ENCODE results near the gene USP32. TPM values are rescaled to one million over a fixed set of nuclear protein-coding genes. Genes with fewer than 3 reads are reported as not detected.

USP32 gene
- total and polyA plus RNA-seq, 2 of the 8 experiments (the other 6 are each of a cell fraction or from before 2014, with no cell fraction given), result 29.6 to 112 TPM

DNA sequence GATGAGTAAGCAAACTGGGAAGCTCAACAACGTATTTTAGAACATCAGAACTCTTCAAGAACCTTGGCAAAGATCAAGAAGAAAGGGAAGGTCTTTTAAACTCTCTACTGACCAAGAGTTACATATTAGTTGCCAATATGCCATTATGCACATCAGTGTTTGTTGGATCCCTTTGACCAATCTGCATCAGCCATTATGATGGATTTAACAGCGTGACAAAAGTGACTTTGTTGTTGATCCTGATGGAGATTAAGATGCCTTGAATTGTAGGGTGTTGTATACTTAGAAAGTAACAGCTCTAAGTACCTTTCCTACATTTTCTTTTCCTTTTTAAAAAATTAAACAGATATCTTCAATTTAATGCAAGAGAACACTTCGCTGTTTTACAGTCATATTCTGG, 133.6 kb downstream of the USP32 start:
- no peak overlapping the region for H3K18ac ChIP-seq (ENCODE audit: extremely low read depth, low read length)
- no peaks in the 10 kb centered on the region for H3K9me3 ChIP-seq (ENCODE audit: insufficient read depth in 2 of 2, low read depth in 1 of 2, low read length in 1 of 2)
- H2BK12ac ChIP-seq (ENCODE audit: low read depth, low read length), result no peak overlapping the region
- no peak overlapping the region for H3K4ac ChIP-seq (replicated peaks; ENCODE audit: insufficient read length, low read depth, low read length)
- H2AK5ac ChIP-seq (ENCODE audit: low read depth, low read length), result no peak overlapping the region
- H4K8ac ChIP-seq (ENCODE audit: extremely low read depth, insufficient read depth, low read length), result no peak overlapping the region
- no peak for TF ChIP-seq RFX5 (IDR thresholded peaks at IDR 0.05; ENCODE audit: borderline replicate concordance, low read depth, low read length)
- TF ChIP-seq, protein P1, sequence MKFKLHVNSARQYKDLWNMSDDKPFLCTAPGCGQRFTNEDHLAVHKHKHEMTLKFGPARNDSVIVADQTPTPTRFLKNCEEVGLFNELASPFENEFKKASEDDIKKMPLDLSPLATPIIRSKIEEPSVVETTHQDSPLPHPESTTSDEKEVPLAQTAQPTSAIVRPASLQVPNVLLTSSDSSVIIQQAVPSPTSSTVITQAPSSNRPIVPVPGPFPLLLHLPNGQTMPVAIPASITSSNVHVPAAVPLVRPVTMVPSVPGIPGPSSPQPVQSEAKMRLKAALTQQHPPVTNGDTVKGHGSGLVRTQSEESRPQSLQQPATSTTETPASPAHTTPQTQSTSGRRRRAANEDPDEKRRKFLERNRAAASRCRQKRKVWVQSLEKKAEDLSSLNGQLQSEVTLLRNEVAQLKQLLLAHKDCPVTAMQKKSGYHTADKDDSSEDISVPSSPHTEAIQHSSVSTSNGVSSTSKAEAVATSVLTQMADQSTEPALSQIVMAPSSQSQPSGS (IDR thresholded peaks at IDR 0.05; ENCODE audit: low read length), result no peak
- no peak for TF ChIP-seq SP1 (IDR thresholded peaks at IDR 0.05; ENCODE audit: low read depth, low read length)
- H2AFZ ChIP-seq (ENCODE audit: low read length), result no peak overlapping the region
- no peak overlapping the region for H3K23ac ChIP-seq (ENCODE audit: insufficient read length)
- H3K14ac ChIP-seq (ENCODE audit: insufficient read length), result no peak overlapping the region
- POLR2A ChIA-PET (ENCODE audit: partially characterized antibody), result no interaction called here
- CTCF ChIA-PET (ENCODE audit: partially characterized antibody), result interaction anchor here (0.8 kb wide), 1 partner anchor 117 kb away, joined by 4 read pairs; no protein-coding TSS in a partner anchor
- no peak overlapping the region for H2BK20ac ChIP-seq (ENCODE audit: low read length)
- H2BK120ac ChIP-seq (replicated peaks; ENCODE audit: low read depth, low read length), result no peak overlapping the region
- H4K5ac ChIP-seq (ENCODE audit: insufficient read length, low read depth, low read length), result no peak overlapping the region
- H3K9ac ChIP-seq (replicated peaks in 1 of 4; ENCODE audit: extremely low read depth in 1 of 4, low read depth in 3 of 4, low read length in 3 of 4), result no peak overlapping the region
- H3K27me3 ChIP-seq (replicated peaks in 1 of 4; ENCODE audit: control insufficient read depth in 3 of 4, extremely low read depth in 1 of 4, insufficient read depth in 3 of 4, low read length in 3 of 4), result no peaks in the 10 kb centered on the region
- H4K20me1 ChIP-seq (replicated peaks in 1 of 2; ENCODE audit: control insufficient read depth in 1 of 2, insufficient read depth in 2 of 2, low read length in 2 of 2), result no peaks in the 10 kb centered on the region
- no peaks in the 10 kb centered on the region for H3K23me2 ChIP-seq (ENCODE audit: low read depth, low read length)
- H3K79me2 ChIP-seq (ENCODE audit: control insufficient read depth in 1 of 2, insufficient read depth in 2 of 2, low read length in 2 of 2), result no peaks in the 10 kb centered on the region
- DNase-seq (ENCODE audit: low read depth in 1 of 2, low spot score in 2 of 2), result no peak
- H4K91ac ChIP-seq (replicated peaks; ENCODE audit: insufficient read length, low read length), result no peak overlapping the region
- no peak overlapping the region for H3K4me2 ChIP-seq (ENCODE audit: insufficient read depth in 1 of 2, low read depth in 2 of 2, low read length in 2 of 2)
- H2BK15ac ChIP-seq (ENCODE audit: low read length), result no peak overlapping the region
- no peak overlapping the region for H2BK5ac ChIP-seq (ENCODE audit: low read depth, low read length)
- H3K79me1 ChIP-seq (ENCODE audit: low read depth, low read length), result no peaks in the 10 kb centered on the region
- H3K27ac ChIP-seq (ENCODE audit: low read depth, low read length), result no peak overlapping the region
- H3K4me1 ChIP-seq (replicated peaks in 1 of 4; ENCODE audit: control insufficient read depth in 3 of 4, insufficient read depth in 4 of 4, low read length in 3 of 4), result peaks cover 0 to 2% (median 0%) of the 10 kb centered on the region in 4 experiments; a peak in 2 of 7 replicates
- 84% methylated on average over 3 of the region's 3 CpGs; no CpG with 5 or more reads in 1 of the 2 experiments for WGBS, 2 experiments (ENCODE audit: extremely low coverage in 1 of 2, insufficient coverage in 1 of 2, insufficient read length in 1 of 2, insufficient replicate concordance in 2 of 2, low coverage in 1 of 2, low lambda C conversion rate in 2 of 2, missing lambda C conversion rate in 1 of 2)
- no peak overlapping the region for H3K4me3 ChIP-seq (ENCODE audit: extremely low read depth in 1 of 4, insufficient read depth in 2 of 4, low read depth in 3 of 4, low read length in 4 of 4)
- FAIRE-seq, result no peak
- H3K36me3 ChIP-seq (ENCODE audit: control insufficient read depth in 2 of 4, insufficient read depth in 4 of 4, low read length in 3 of 4), result peaks cover 0 to 14% (median 2%) of the 10 kb centered on the region in 4 experiments; a peak in 4 of 8 replicates
- H3K56ac ChIP-seq (replicated peaks; ENCODE audit: insufficient read length, low read depth, low read length), result no peak overlapping the region
